ENCODE data around the gene MADD.

The MADD gene

DNA sequence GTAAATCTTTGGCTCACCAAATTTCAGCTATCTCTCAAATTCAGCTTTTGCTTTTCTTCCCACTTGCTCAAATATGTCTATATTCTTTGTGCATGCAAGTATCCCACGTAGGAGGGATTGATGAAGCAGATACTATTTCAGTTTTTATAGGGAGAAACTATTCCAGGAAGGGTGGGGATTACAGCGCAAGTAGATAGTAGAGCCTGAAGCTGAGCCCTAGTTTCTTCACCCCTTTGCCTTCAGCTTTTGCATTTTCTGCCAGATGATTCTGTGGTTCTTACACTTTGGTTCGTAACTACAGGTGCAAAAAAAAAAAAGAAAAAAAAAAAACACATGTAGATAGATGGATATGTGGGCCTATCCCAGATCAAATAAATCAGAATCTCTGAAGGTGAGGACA lies 18.2 kb upstream of the MADD start:
- no peak overlapping the region for H3K4me3 ChIP-seq (ENCODE audit: low read depth, low read length)
- TF ChIP-seq, protein P1, sequence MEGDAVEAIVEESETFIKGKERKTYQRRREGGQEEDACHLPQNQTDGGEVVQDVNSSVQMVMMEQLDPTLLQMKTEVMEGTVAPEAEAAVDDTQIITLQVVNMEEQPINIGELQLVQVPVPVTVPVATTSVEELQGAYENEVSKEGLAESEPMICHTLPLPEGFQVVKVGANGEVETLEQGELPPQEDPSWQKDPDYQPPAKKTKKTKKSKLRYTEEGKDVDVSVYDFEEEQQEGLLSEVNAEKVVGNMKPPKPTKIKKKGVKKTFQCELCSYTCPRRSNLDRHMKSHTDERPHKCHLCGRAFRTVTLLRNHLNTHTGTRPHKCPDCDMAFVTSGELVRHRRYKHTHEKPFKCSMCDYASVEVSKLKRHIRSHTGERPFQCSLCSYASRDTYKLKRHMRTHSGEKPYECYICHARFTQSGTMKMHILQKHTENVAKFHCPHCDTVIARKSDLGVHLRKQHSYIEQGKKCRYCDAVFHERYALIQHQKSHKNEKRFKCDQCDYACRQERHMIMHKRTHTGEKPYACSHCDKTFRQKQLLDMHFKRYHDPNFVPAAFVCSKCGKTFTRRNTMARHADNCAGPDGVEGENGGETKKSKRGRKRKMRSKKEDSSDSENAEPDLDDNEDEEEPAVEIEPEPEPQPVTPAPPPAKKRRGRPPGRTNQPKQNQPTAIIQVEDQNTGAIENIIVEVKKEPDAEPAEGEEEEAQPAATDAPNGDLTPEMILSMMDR (IDR thresholded peaks at IDR 0.05; ENCODE audit: low read depth, low read length) = no peak

- no peak overlapping the region for H3K4me3 ChIP-seq (ENCODE audit: low read depth, low read length)
- TF ChIP-seq, protein P1 (IDR thresholded peaks at IDR 0.05; ENCODE audit: low read depth, low read length) = no peak
Measured at GRCh38 chr11:47253660-47254059, 16.3 kb upstream of the MADD start.

- H3K4me3 ChIP-seq (ENCODE audit: low read depth, low read length) = no peak overlapping the region
- TF ChIP-seq, protein P1 (IDR thresholded peaks at IDR 0.05; ENCODE audit: low read depth, low read length) = no peak
Measured at GRCh38 chr11:47254386-47254785, 15.5 kb upstream of the MADD start.

- TF ChIP-seq, protein P1 (IDR thresholded peaks at IDR 0.05; ENCODE audit: low read depth, low read length) = no peak
- no peak overlapping the region for H3K4me3 ChIP-seq (ENCODE audit: low read depth, low read length)
Measured at GRCh38 chr11:47256374-47256773, 13.6 kb upstream of the MADD start.

DNA sequence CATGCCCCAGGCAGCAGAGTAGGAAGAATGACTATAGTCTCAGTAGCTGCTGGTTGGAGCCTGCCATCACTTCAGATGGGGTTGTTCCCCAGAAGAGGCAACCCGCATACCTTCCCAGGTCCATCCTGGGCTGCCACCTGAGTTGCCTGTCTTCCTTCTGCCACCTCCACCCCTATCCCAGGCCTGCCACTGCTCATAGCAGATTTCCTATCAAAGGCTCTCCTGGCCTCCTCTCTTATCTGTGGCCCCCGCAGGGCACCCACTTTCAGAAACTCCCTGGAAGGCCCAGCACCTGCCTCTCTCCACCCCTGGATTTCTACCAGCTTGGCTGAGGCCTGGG lies 12.8 kb upstream of the MADD start:
- no peak overlapping the region; the same call in 1 of the 2 replicates for H3K4me3 ChIP-seq (ENCODE audit: low read depth, low read length)
- TF ChIP-seq, protein P1 (IDR thresholded peaks at IDR 0.05; ENCODE audit: low read depth, low read length) = no peak

GRCh38 chr11:47257517-47258316 lies 12.2 kb upstream of the MADD start, which contains the start of gene NR1H3:
Gene NR1H3 (plus strand): TSS chr11:47257996. CDS start chr11:47259217, 1,221 bp downstream.
- TF ChIP-seq, protein P1 (IDR thresholded peaks at IDR 0.05; ENCODE audit: low read depth, low read length) = peak; percentile 67

GRCh38 chr11:47258317-47258902 lies 11.5 kb upstream of the MADD start:
- TF ChIP-seq, protein P1 (IDR thresholded peaks at IDR 0.05; ENCODE audit: low read depth, low read length) = no peak
- H3K4me3 ChIP-seq (ENCODE audit: low read depth, low read length) = peak overlapping the region; percentile 46

More at GRCh38 chr11:47257517-47258316, 12.2 kb upstream of the MADD start, which contains the start of gene NR1H3:
- peak within 1 kb of the TSS; percentile 46 for H3K4me3 ChIP-seq (ENCODE audit: low read depth, low read length)

Measured in WI38 (cell line).